Heart left ventricle (tissue), 16 donors: Measurements from ENCODE around the gene FEZ2. TPM values are rescaled to one million over a fixed set of nuclear protein-coding genes. Genes with fewer than 3 reads are reported as not detected.

Source experiments
- ATAC-seq, 4 donors: fragments of 200-7000 bp; cut with Tn5 transposase; one replicate each; pipeline ENCODE4 v1.9.1; 2020 to 2022; ENCODE audit warnings: moderate library complexity in 4 of 4, mild to moderate bottlenecking in 3 of 4, moderate number of reproducible peaks in 1 of 4
- DNase-seq, 5 donors: peaks; one replicate each; pipeline ENCODE4 v3.0.0-alpha.2; 2020
- H3K27ac ChIP-seq, 12 donors: fragments of 200-600 bp; sonication (generic) in 4 of 12; one replicate each; pipeline versions ENCODE4 v1.5.0 to v1.8.0; 2016 to 2022; ENCODE audit warnings: mild to moderate bottlenecking in 2 of 12
- H3K27me3 ChIP-seq, 9 donors: fragments of 200-600 bp; sonication (generic) in 2 of 9; one replicate each; pipeline versions ENCODE4 v1.5.1 to v1.8.0; 2016 to 2022; ENCODE audit warnings: mild to moderate bottlenecking in 3 of 9
- H3K36me3 ChIP-seq, 9 donors: fragments of 200-600 bp; sonication (generic) in 2 of 9; one replicate each; pipeline versions ENCODE4 v1.5.0 to v1.8.0; 2018 to 2022; ENCODE audit warnings: mild to moderate bottlenecking in 2 of 9
- H3K4me1 ChIP-seq, 12 donors: fragments of 200-600 bp; sonication (generic) in 4 of 12; one replicate each; pipeline versions ENCODE4 v1.5.0 to v1.8.0; 2016 to 2022; ENCODE audit warnings: mild to moderate bottlenecking in 3 of 12
- H3K4me3 ChIP-seq, 12 donors: fragments of 200-600 bp; sonication (generic) in 4 of 12; one replicate each; pipeline versions ENCODE4 v1.5.0 to v1.8.0; 2017 to 2022; ENCODE audit warnings: mild to moderate bottlenecking in 9 of 12, moderate library complexity in 4 of 12
- H3K9me3 ChIP-seq, 12 donors: fragments of 200-600 bp; sonication (generic) in 4 of 12; one replicate each; pipeline versions ENCODE4 v1.5.0 to v1.8.0; 2016 to 2022; ENCODE audit warnings: mild to moderate bottlenecking in 1 of 12
- POLR2A ChIP-seq, 2 donors: fragments of 450-650 bp; IDR thresholded peaks; one replicate each; pipeline ENCODE4 v1.6.1; 2017; ENCODE audit warnings: antibody characterized with exemption in 2 of 2, mild to moderate bottlenecking in 2 of 2, moderate library complexity in 2 of 2
- intact Hi-C, 10 donors: fragments of 100-400 bp; cut with DNase I; formaldehyde crosslinking; loops; one replicate each; pipeline versions ENCODE4 v1.11.1 to v1.14.2; 2022
- polyA plus RNA-seq, 2 donors: library from polyadenylated mRNA; stranded (reverse); fragments of 200-250 nt; gene quantifications; one replicate each; pipeline ENCODE4 v1.2.3, GENCODE V29; 2013
- total RNA-seq, 9 donors: library from RNA; depleted of rRNA in 2 of 9; stranded (reverse); fragments of >200 nt in 2 of 9; fragmentation: NEBNext Ultra II Directional in 3 of 9; extraction: Animal tissue kit (Norgen Biotek cat#: 25700) in 3 of 9; gene quantifications; one replicate each; pipeline versions ENCODE4 v1.1.0 to v1.2.4, GENCODE V29; 2016 to 2023
- TF ChIP-seq, protein P1 (sequence below), 12 donors: fragments of 200-600 bp; sonication (generic) in 4 of 12; IDR thresholded peaks; one replicate each; pipeline versions ENCODE4 v1.5.0 to v1.8.0; 2018 to 2022; ENCODE audit warnings: antibody characterized with exemption in 12 of 12, mild to moderate bottlenecking in 5 of 12
- donor health status: ischemic (EF 13 %, LVEDD 7.1; RV severe dilation, severe dysfunction).
- donor health status: healthy with polysubstance abuse.
- donor health status: DM: no; HTN: yes; CAD: no.
- donor health status: DM: no; HTN: no; CAD: no.
- donor health status: ischemic (EF 25% LVEDD 6.9; RV normal size, moderate dysfunction).
- donor health status: ischemic (EF 25% LVEDD 5.7; RV mildly dilated, moderate dysfunction).
- donor health status: healthy.
- donor health status: DM: yes; HTN: yes; CAD: no.
- donor health status: ischemic (EF 35%, LVEDD 5.7; RV mildly dilated, moderate dysfunction).
- donor health status: nonischemic (EF 11% LVEDD 7.7; RV severe dilation, severe dysfunction).
- donor health status: DM: yes; HTN: yes; CAD: no.
- donor health status: PGD.
- donor health status: ischemic (EF 29% LVEDD 5.4; RV normal size, mild dysfunction).
- donor health status: nonischemic (EF 23%, LVEDD 6.1; RV moderate dilation, normal function).

Gene FEZ2
- total and polyA plus RNA-seq, 11 donors: 26.5 to 55.4 (median 48.4) TPM

DNA sequence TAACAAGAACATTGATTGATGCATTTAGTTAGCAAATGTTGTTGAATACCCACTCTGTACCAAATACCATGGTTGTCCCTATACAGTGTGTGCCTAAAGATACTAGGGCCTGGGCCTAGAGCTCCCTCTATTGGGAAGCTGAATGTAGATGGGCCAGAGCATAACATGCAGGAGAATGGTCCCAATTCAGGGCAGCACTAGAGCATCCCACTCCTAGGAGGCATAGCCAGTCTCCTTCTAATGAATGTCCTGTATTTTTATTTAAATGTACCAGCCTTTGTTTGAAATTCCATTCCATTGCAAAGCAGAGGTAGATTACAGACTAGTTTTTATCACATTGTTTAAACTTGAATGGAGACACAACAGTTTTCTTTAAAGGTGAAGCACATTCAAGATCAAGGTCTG, 90.6 kb downstream of the FEZ2 start:
- peak in 4 of 5 donors; percentile 33 to 51 (median 42) for DNase-seq
- H3K36me3 ChIP-seq: peaks cover 0 to 90% (median 19%) of the 10 kb centered on the region in 9 donors
- no peaks in the 10 kb centered on the region for H3K9me3 ChIP-seq

More for the DNA sequence above, 90.6 kb downstream of the FEZ2 start:
- Histone ChIP-seq H3K4me3 (no peak overlapping the region), H3K27ac (no peak overlapping the region), H3K4me1 (no peaks in the 10 kb centered on the region), H3K27me3 (no peaks in the 10 kb centered on the region)
- TF ChIP-seq, protein P1, sequence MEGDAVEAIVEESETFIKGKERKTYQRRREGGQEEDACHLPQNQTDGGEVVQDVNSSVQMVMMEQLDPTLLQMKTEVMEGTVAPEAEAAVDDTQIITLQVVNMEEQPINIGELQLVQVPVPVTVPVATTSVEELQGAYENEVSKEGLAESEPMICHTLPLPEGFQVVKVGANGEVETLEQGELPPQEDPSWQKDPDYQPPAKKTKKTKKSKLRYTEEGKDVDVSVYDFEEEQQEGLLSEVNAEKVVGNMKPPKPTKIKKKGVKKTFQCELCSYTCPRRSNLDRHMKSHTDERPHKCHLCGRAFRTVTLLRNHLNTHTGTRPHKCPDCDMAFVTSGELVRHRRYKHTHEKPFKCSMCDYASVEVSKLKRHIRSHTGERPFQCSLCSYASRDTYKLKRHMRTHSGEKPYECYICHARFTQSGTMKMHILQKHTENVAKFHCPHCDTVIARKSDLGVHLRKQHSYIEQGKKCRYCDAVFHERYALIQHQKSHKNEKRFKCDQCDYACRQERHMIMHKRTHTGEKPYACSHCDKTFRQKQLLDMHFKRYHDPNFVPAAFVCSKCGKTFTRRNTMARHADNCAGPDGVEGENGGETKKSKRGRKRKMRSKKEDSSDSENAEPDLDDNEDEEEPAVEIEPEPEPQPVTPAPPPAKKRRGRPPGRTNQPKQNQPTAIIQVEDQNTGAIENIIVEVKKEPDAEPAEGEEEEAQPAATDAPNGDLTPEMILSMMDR (IDR thresholded peaks at IDR 0.05): peak; percentile 65 to 88 (median 76)
- no peak for TF ChIP-seq POLR2A (IDR thresholded peaks at IDR 0.05)
- intact Hi-C loops: loop anchor here in 9 of 10 donors (1.0 to 10.0 kb wide), 7 partner anchors 151 to 157 kb away; partner anchors contain the start of gene CRIM1 (in 1 of the 9)
- peak; percentile 78 to 95 (median 92) for ATAC-seq

Other genes with a start within 250 kb of the FEZ2 start
- gene CRIM1, start 242.4 kb downstream of the FEZ2 start, total RNA-seq: 100 to 1,000 TPM in 3 of 9 donors, 10 to 100 TPM in 6; 34.9 to 120 (median 89.3) TPM
- 10 to 100 TPM; 14.7 to 47.9 TPM for gene CRIM1, start 242.4 kb downstream of the FEZ2 start, polyA plus RNA-seq
- gene VIT, start 98.5 kb upstream of the FEZ2 start, total RNA-seq: 10 to 100 TPM in 2 of 9 donors, 1 to 10 TPM in 7; 1.1 to 34.9 (median 6.8) TPM
- gene VIT, start 98.5 kb upstream of the FEZ2 start, polyA plus RNA-seq: 1 to 10 TPM; 1.0 to 3.2 TPM